Adrenal gland (tissue), 5 donors: ENCODE measurements around the gene NRK.

Source experiments
- POLR2A ChIP-seq, 2 donors: fragments of 450-650 bp; IDR thresholded peaks; one replicate each; pipeline ENCODE4 v1.6.1; 2017; ENCODE audit warnings: antibody characterized with exemption in 2 of 2, mild to moderate bottlenecking in 2 of 2, moderate library complexity in 1 of 2
- TF ChIP-seq, protein P1 (sequence below), 6 experiments: fragments of 450-650 bp in 4 of 6; fragments of 200-600 bp in 2 of 6; sonication (generic) in 1 of 6; IDR thresholded peaks; 1 replicate in 5 of 6; 2 replicates in 1 of 6; pipeline versions ENCODE4 v1.5.1 to v1.8.0; 2016 to 2021; ENCODE audit warnings: antibody characterized with exemption in 6 of 6, mild to moderate bottlenecking in 2 of 6, moderate library complexity in 1 of 6
- donor health status: DM: no; HTN: no; CAD: no.

DNA sequence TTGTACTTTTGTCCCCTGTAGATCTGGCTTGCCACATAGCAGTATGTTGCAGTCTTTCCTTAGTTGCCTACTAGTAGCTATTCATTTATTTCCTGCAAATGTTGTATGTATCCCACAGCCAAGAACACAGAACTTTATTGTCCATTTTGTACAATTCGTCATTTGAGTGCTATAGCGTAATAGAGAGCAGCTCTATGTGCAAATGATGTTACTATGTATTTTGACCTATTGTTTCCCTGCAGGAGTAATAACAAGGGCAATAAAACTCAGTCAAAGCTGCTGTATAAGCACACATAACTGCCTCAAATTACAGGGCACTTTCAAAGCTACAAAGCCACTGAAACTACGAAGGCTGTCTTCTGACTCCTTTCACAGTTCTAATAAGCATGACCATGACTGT, 48.1 kb downstream of the NRK start:
- TF ChIP-seq, protein P1, sequence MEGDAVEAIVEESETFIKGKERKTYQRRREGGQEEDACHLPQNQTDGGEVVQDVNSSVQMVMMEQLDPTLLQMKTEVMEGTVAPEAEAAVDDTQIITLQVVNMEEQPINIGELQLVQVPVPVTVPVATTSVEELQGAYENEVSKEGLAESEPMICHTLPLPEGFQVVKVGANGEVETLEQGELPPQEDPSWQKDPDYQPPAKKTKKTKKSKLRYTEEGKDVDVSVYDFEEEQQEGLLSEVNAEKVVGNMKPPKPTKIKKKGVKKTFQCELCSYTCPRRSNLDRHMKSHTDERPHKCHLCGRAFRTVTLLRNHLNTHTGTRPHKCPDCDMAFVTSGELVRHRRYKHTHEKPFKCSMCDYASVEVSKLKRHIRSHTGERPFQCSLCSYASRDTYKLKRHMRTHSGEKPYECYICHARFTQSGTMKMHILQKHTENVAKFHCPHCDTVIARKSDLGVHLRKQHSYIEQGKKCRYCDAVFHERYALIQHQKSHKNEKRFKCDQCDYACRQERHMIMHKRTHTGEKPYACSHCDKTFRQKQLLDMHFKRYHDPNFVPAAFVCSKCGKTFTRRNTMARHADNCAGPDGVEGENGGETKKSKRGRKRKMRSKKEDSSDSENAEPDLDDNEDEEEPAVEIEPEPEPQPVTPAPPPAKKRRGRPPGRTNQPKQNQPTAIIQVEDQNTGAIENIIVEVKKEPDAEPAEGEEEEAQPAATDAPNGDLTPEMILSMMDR (IDR thresholded peaks at IDR 0.05) = no peak
- TF ChIP-seq POLR2A (IDR thresholded peaks at IDR 0.05) = no peak
